ENCODE results near the gene CALD1. TPM values are rescaled to one million over a fixed set of nuclear protein-coding genes. Genes with fewer than 3 reads are reported as not detected.

Gene CALD1
- polyA plus RNA-seq, 1 donor from 2014 or later: 8.0 TPM

GRCh38 chr7:134907000-134907399 lies 127.6 kb downstream of the CALD1 start:
- Histone ChIP-seq H4K20me1 (ENCODE audit: insufficient read depth) (no peaks in the 10 kb centered on the region), H3K4me2 (ENCODE audit: low read length) (no peak overlapping the region), H3K9me2 (ENCODE audit: insufficient read depth, low read length) (no peaks in the 10 kb centered on the region), H3F3A (ENCODE audit: insufficient read depth, low read length, poor library complexity, severe bottlenecking) (no peaks in the 10 kb centered on the region), H3K27ac (ENCODE audit: low read length) (no peak overlapping the region), H3K9me3 (ENCODE audit: low read length) (no peaks in the 10 kb centered on the region), H3K79me2 (replicated peaks; ENCODE audit: insufficient read depth, low read length) (no peaks in the 10 kb centered on the region), H3K27me3 (ENCODE audit: insufficient read depth, low read depth, low read length) (no peaks in the 10 kb centered on the region), H2AFZ (ENCODE audit: low read depth, low read length) (no peak overlapping the region), H3K36me3 (ENCODE audit: insufficient read depth, low read length) (no peaks in the 10 kb centered on the region), H3K4me3 (ENCODE audit: low read length) (no peak overlapping the region), H3K9ac (ENCODE audit: low read length) (no peak overlapping the region)
- no peak for TF ChIP-seq EP300 (conservative IDR thresholded peaks at IDR 0.05; ENCODE audit: poor library complexity, severe bottlenecking)
- TF ChIP-seq POLR2AphosphoS5 (IDR thresholded peaks at IDR 0.05): no peak
- no peak for TF ChIP-seq RAD21 (conservative IDR thresholded peaks at IDR 0.05)

- no peaks in the 10 kb centered on the region for H3K9me2 ChIP-seq (ENCODE audit: insufficient read depth, low read length)
- TF ChIP-seq SMC3 (conservative IDR thresholded peaks at IDR 0.05; ENCODE audit: poor library complexity) (no peak), MXI1 (conservative IDR thresholded peaks at IDR 0.05; ENCODE audit: poor library complexity, severe bottlenecking) (no peak), RAD21 (conservative IDR thresholded peaks at IDR 0.05) (no peak), CTCF (IDR thresholded peaks at IDR 0.05; ENCODE audit: poor library complexity, severe bottlenecking) (no peak), EP300 (conservative IDR thresholded peaks at IDR 0.05; ENCODE audit: poor library complexity, severe bottlenecking) (no peak), TAF1 (IDR thresholded peaks at IDR 0.05; ENCODE audit: low read depth) (no peak), REST (IDR thresholded peaks at IDR 0.05; ENCODE audit: borderline replicate concordance) (no peak), POLR2AphosphoS5 (IDR thresholded peaks at IDR 0.05) (no peak), EZH2 (IDR thresholded peaks at IDR 0.05; ENCODE audit: borderline replicate concordance, insufficient read depth, low read length, poor library complexity, severe bottlenecking) (no peak)
- no peaks in the 10 kb centered on the region for H3K27me3 ChIP-seq (ENCODE audit: insufficient read depth, low read depth, low read length)
- H2AFZ ChIP-seq (ENCODE audit: low read depth, low read length): no peak overlapping the region
- H3K4me2 ChIP-seq (ENCODE audit: low read length): no peak overlapping the region
- no peaks in the 10 kb centered on the region for H4K20me1 ChIP-seq (ENCODE audit: insufficient read depth)
- no peaks in the 10 kb centered on the region for H3K36me3 ChIP-seq (ENCODE audit: insufficient read depth, low read length)
- no peaks in the 10 kb centered on the region for H3K79me2 ChIP-seq (replicated peaks; ENCODE audit: insufficient read depth, low read length)
- H3F3A ChIP-seq (ENCODE audit: insufficient read depth, low read length, poor library complexity, severe bottlenecking): no peaks in the 10 kb centered on the region
- H3K9me3 ChIP-seq (ENCODE audit: low read length): no peaks in the 10 kb centered on the region
- no peak overlapping the region for H3K9ac ChIP-seq (ENCODE audit: low read length)
- no peak overlapping the region for H3K4me3 ChIP-seq (ENCODE audit: low read length)
- no peak overlapping the region for H3K27ac ChIP-seq (ENCODE audit: low read length)
Measured at GRCh38 chr7:134907639-134908038, 128.2 kb downstream of the CALD1 start.

GRCh38 chr7:134908289-134908688 lies 128.9 kb downstream of the CALD1 start:
- Histone ChIP-seq H3F3A (ENCODE audit: insufficient read depth, low read length, poor library complexity, severe bottlenecking) (no peaks in the 10 kb centered on the region), H3K9me2 (ENCODE audit: insufficient read depth, low read length) (no peaks in the 10 kb centered on the region), H3K9me3 (ENCODE audit: low read length) (no peaks in the 10 kb centered on the region), H3K4me2 (ENCODE audit: low read length) (no peak overlapping the region), H3K9ac (ENCODE audit: low read length) (no peak overlapping the region), H3K36me3 (ENCODE audit: insufficient read depth, low read length) (no peaks in the 10 kb centered on the region), H3K4me3 (ENCODE audit: low read length) (no peak overlapping the region), H3K27ac (ENCODE audit: low read length) (no peak overlapping the region), H4K20me1 (ENCODE audit: insufficient read depth) (no peaks in the 10 kb centered on the region), H2AFZ (ENCODE audit: low read depth, low read length) (no peak overlapping the region), H3K27me3 (ENCODE audit: insufficient read depth, low read depth, low read length) (no peaks in the 10 kb centered on the region), H3K79me2 (replicated peaks; ENCODE audit: insufficient read depth, low read length) (no peaks in the 10 kb centered on the region)
- no peak for TF ChIP-seq CTCF (IDR thresholded peaks at IDR 0.05; ENCODE audit: poor library complexity, severe bottlenecking)
- no peak for TF ChIP-seq POLR2AphosphoS5 (IDR thresholded peaks at IDR 0.05)
- no peak for TF ChIP-seq SMC3 (conservative IDR thresholded peaks at IDR 0.05; ENCODE audit: poor library complexity)
- no peak for TF ChIP-seq EZH2 (IDR thresholded peaks at IDR 0.05; ENCODE audit: borderline replicate concordance, insufficient read depth, low read length, poor library complexity, severe bottlenecking)
- TF ChIP-seq MXI1 (conservative IDR thresholded peaks at IDR 0.05; ENCODE audit: poor library complexity, severe bottlenecking): no peak
- TF ChIP-seq TAF1 (IDR thresholded peaks at IDR 0.05; ENCODE audit: low read depth): no peak
- no peak for TF ChIP-seq REST (IDR thresholded peaks at IDR 0.05; ENCODE audit: borderline replicate concordance)
- no peak for TF ChIP-seq RAD21 (conservative IDR thresholded peaks at IDR 0.05)
- no peak for TF ChIP-seq EP300 (conservative IDR thresholded peaks at IDR 0.05; ENCODE audit: poor library complexity, severe bottlenecking)
